HEK293 (cell line): ENCODE data around the gene ERCC5.

ENCODE experiments used
- CTCF ChIP-seq: fragments of 450-650 bp; formaldehyde crosslinking; IDR thresholded peaks from 2 replicates; pipeline ENCODE4 v1.5.1; 2016; ENCODE audit warnings: missing biosample characterization, missing genetic modification characterization
- GLI2 ChIP-seq: fragments of 450-650 bp; formaldehyde crosslinking; IDR thresholded peaks from 2 replicates; pipeline ENCODE4; 2017; ENCODE audit warnings: missing biosample characterization, missing genetic modification characterization, low read depth, borderline replicate concordance

GRCh38 chr13:102868366-102868936 is 22.6 kb downstream of the ERCC5 start:
- TF ChIP-seq CTCF (tag by site-specific recombination), result no peak
- TF ChIP-seq GLI2, result no peak
